Effector memory CD4-positive, alpha-beta T cell (primary cell): ENCODE data around the gene RAB10.
"Not testable (repeated sequence)": the region's sequence is repeated elsewhere in the genome, so short reads cannot be mapped to it uniquely, and the experiment has no call there.

ENCODE experiments used
- DNase-seq, 3 donors: peaks; one replicate each; pipeline ENCODE4 v3.0.0-alpha.2; 2020
- H3K27ac ChIP-seq: 2 replicates; pipeline ENCODE4 v1.7.0; 2013; ENCODE audit warnings: mild to moderate bottlenecking, low read length, moderate library complexity; ENCODE audit not compliant: insufficient read depth, poor library complexity, severe bottlenecking
- H3K27me3 ChIP-seq: replicated peaks from 2 replicates; pipeline ENCODE4 v1.7.0; 2013; ENCODE audit warnings: mild to moderate bottlenecking, low read length; ENCODE audit not compliant: insufficient read depth, control insufficient read depth, poor library complexity, severe bottlenecking
- H3K36me3 ChIP-seq: 2 replicates; pipeline ENCODE4 v1.7.0; 2013; ENCODE audit warnings: mild to moderate bottlenecking, low read length, moderate library complexity; ENCODE audit not compliant: control insufficient read depth, insufficient read depth
- H3K4me1 ChIP-seq: 2 replicates; pipeline ENCODE4 v1.7.0; 2013; ENCODE audit warnings: low read length, mild to moderate bottlenecking; ENCODE audit not compliant: control insufficient read depth, insufficient read depth, poor library complexity, severe bottlenecking
- H3K4me3 ChIP-seq: 2 replicates; pipeline ENCODE4 v1.7.0; 2013; ENCODE audit warnings: low read length, low read depth, mild to moderate bottlenecking; ENCODE audit not compliant: insufficient read depth, poor library complexity, severe bottlenecking
- H3K9me3 ChIP-seq: 2 replicates; pipeline ENCODE4 v1.7.0; 2013; ENCODE audit warnings: mild to moderate bottlenecking, low read length, moderate library complexity; ENCODE audit not compliant: control insufficient read depth

The RAB10 gene

GRCh38 chr2:26070730-26071129 is 36.8 kb downstream of the RAB10 start:
- peaks cover 10% of the 10 kb centered on the region for H3K4me1 ChIP-seq
- no peaks in the 10 kb centered on the region for H3K9me3 ChIP-seq
- no peak for DNase-seq
- no peak overlapping the region for H3K27ac ChIP-seq
- no peak overlapping the region for H3K4me3 ChIP-seq
- no peaks in the 10 kb centered on the region for H3K36me3 ChIP-seq
- H3K27me3 ChIP-seq = no peaks in the 10 kb centered on the region

GRCh38 chr2:26072925-26073768 is 39.3 kb downstream of the RAB10 start:
- no peaks in the 10 kb centered on the region for H3K27me3 ChIP-seq
- peaks cover 4% of the 10 kb centered on the region for H3K4me1 ChIP-seq
- H3K9me3 ChIP-seq = no peaks in the 10 kb centered on the region
- H3K4me3 ChIP-seq = no peak overlapping the region
- no peaks in the 10 kb centered on the region for H3K36me3 ChIP-seq
- H3K27ac ChIP-seq = no peak overlapping the region
- no peak for DNase-seq

- Histone ChIP-seq H3K4me3 (no peak overlapping the region), H3K9me3 (no peaks in the 10 kb centered on the region), H3K4me1 (no peaks in the 10 kb centered on the region), H3K36me3 (no peaks in the 10 kb centered on the region), H3K27ac (no peak overlapping the region), H3K27me3 (no peaks in the 10 kb centered on the region)
- DNase-seq = no peak
Measured at GRCh38 chr2:26073830-26074229, 39.9 kb downstream of the RAB10 start.

GRCh38 chr2:26074676-26075075 is 40.8 kb downstream of the RAB10 start:
- no peak for DNase-seq
- Histone ChIP-seq H3K4me3 (no peak overlapping the region), H3K4me1 (no peaks in the 10 kb centered on the region), H3K27ac (no peak overlapping the region), H3K36me3 (no peaks in the 10 kb centered on the region), H3K27me3 (no peaks in the 10 kb centered on the region), H3K9me3 (no peaks in the 10 kb centered on the region)

- DNase-seq = no peak
- no peaks in the 10 kb centered on the region for H3K27me3 ChIP-seq
- H3K36me3 ChIP-seq = no peaks in the 10 kb centered on the region
- no peak overlapping the region for H3K4me3 ChIP-seq
- no peaks in the 10 kb centered on the region for H3K4me1 ChIP-seq
- no peak overlapping the region for H3K27ac ChIP-seq
- no peaks in the 10 kb centered on the region for H3K9me3 ChIP-seq
Measured at GRCh38 chr2:26075173-26075572, 41.3 kb downstream of the RAB10 start.

GRCh38 chr2:26076001-26076587 is 42.2 kb downstream of the RAB10 start:
- Histone ChIP-seq H3K9me3 (no peaks in the 10 kb centered on the region), H3K4me1 (no peaks in the 10 kb centered on the region), H3K4me3 (no peak overlapping the region), H3K27me3 (no peaks in the 10 kb centered on the region), H3K36me3 (no peaks in the 10 kb centered on the region), H3K27ac (no peak overlapping the region)
- DNase-seq = no peak

GRCh38 chr2:26077291-26077690 is 43.4 kb downstream of the RAB10 start:
- H3K4me1 ChIP-seq = no peaks in the 10 kb centered on the region
- no peak overlapping the region for H3K27ac ChIP-seq
- H3K4me3 ChIP-seq = no peak overlapping the region
- no peaks in the 10 kb centered on the region for H3K36me3 ChIP-seq
- H3K9me3 ChIP-seq = no peaks in the 10 kb centered on the region
- DNase-seq = no peak
- H3K27me3 ChIP-seq = no peaks in the 10 kb centered on the region

- Histone ChIP-seq H3K27me3 (no peaks in the 10 kb centered on the region), H3K36me3 (no peaks in the 10 kb centered on the region), H3K4me1 (no peaks in the 10 kb centered on the region), H3K9me3 (no peaks in the 10 kb centered on the region), H3K27ac (no peak overlapping the region), H3K4me3 (no peak overlapping the region)
- no peak for DNase-seq
Measured at GRCh38 chr2:26078939-26079338, 45.1 kb downstream of the RAB10 start.

- Histone ChIP-seq H3K27me3 (no peaks in the 10 kb centered on the region), H3K27ac (no peak overlapping the region), H3K4me1 (no peaks in the 10 kb centered on the region), H3K36me3 (no peaks in the 10 kb centered on the region), H3K4me3 (no peak overlapping the region), H3K9me3 (no peaks in the 10 kb centered on the region)
- DNase-seq = no peak
Measured at GRCh38 chr2:26080356-26080755, 46.5 kb downstream of the RAB10 start.

- not testable (repeated sequence) for H3K4me3 ChIP-seq, H3K27me3 ChIP-seq, H3K27ac ChIP-seq, H3K9me3 ChIP-seq, DNase-seq, H3K36me3 ChIP-seq, H3K4me1 ChIP-seq
Measured at GRCh38 chr2:26080925-26081324, 47.0 kb downstream of the RAB10 start.
